Uterus (tissue), 2 donors: ENCODE data around the gene SLC4A7.

Experiments
- POLR2A ChIP-seq, 2 donors: fragments of 450-650 bp; IDR thresholded peaks; one replicate each; pipeline ENCODE4 v1.6.1; 2016; ENCODE audit warnings: antibody characterized with exemption in 2 of 2, mild to moderate bottlenecking in 1 of 2, moderate library complexity in 1 of 2
- TF ChIP-seq, protein P1 (sequence below), 4 experiments: fragments of 200-600 bp in 2 of 4; fragments of 450-650 bp in 2 of 4; sonication (generic) in 2 of 4; IDR thresholded peaks; one replicate each; pipeline ENCODE4 v1.5.1; 2016 to 2019; ENCODE audit warnings: antibody characterized with exemption in 4 of 4, mild to moderate bottlenecking in 2 of 4, moderate library complexity in 1 of 4

DNA sequence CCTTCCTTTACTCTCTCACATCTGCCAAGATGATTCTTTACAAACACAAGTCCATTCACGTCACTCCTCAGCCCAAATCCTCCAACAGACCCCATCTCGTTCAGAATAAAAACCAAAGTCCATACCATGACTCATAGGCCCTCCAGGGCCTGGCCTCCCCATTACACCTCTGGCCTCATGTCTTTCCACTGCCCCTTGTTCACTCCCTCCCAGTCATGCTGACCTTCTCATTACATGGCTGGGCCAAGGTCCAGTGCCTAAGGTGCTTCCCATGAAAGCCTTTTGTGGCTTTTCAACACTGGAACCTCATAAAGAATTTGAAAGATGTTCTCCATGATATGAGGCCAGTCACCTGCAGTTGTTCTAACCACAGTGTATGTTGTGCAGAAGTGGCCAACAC is 159.5 kb downstream of the SLC4A7 start:
- TF ChIP-seq, protein P1, sequence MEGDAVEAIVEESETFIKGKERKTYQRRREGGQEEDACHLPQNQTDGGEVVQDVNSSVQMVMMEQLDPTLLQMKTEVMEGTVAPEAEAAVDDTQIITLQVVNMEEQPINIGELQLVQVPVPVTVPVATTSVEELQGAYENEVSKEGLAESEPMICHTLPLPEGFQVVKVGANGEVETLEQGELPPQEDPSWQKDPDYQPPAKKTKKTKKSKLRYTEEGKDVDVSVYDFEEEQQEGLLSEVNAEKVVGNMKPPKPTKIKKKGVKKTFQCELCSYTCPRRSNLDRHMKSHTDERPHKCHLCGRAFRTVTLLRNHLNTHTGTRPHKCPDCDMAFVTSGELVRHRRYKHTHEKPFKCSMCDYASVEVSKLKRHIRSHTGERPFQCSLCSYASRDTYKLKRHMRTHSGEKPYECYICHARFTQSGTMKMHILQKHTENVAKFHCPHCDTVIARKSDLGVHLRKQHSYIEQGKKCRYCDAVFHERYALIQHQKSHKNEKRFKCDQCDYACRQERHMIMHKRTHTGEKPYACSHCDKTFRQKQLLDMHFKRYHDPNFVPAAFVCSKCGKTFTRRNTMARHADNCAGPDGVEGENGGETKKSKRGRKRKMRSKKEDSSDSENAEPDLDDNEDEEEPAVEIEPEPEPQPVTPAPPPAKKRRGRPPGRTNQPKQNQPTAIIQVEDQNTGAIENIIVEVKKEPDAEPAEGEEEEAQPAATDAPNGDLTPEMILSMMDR (IDR thresholded peaks at IDR 0.05), result no peak
- TF ChIP-seq POLR2A (IDR thresholded peaks at IDR 0.05), result no peak
